T1000 (cell line): ENCODE measurements around the gene EFHC1.

ENCODE experiments used
- DNase-seq: peaks from one replicate; lab custom pipeline; 2025; ENCODE audit warnings: mixed read lengths; lab: John Stamatoyannopoulos, UW

The EFHC1 gene

DNA sequence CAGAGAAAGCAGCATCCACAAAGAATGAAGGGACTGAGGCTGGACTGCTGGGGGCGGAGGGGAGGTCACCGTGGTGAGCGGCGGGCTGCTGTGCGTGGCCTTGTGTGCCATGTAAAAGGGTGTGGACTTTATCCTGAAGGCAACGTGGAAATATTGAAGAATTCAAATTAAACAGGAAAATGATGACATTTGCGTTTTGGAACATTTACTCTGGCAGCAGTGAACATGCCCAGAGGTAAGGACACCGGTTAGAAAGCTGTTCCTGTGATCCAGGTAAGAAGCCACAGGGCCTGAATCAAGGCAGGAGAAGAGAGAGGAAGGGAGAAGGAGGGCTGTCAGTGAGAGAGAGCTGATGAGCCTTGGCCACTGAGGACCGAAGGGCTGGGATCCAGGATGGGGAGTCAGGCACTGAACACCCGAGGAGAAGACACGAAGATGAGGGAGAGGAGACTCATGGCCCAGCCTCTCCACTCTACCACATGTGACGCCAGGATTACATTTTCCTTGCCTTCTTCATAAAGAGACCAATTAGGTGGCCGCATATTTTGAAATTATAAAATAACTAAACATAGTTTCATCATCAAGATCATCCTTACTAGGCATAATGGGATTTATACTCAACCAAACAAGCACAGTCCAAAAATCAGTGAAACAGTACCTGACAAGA, 98.3 kb downstream of the EFHC1 start:
- no peak for DNase-seq

DNA sequence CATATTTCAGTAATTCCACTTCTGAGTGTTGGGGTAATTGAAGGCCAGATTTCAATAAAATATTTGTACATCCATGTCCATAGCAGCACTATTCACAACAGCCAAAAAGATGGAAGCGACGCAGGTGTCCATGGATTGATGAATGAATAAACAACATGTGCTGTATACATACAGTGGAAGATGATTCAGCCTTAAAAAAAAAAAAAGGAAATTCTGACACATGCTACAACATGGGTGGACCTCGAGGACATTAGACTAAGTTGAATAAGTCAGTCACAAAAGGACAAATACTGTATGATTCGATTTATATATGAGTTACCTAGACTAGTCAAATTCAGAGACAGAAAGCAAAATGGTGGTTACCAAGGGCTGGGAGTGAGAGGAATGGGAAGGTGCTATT, 99.5 kb downstream of the EFHC1 start:
- DNase-seq = no peak

DNA sequence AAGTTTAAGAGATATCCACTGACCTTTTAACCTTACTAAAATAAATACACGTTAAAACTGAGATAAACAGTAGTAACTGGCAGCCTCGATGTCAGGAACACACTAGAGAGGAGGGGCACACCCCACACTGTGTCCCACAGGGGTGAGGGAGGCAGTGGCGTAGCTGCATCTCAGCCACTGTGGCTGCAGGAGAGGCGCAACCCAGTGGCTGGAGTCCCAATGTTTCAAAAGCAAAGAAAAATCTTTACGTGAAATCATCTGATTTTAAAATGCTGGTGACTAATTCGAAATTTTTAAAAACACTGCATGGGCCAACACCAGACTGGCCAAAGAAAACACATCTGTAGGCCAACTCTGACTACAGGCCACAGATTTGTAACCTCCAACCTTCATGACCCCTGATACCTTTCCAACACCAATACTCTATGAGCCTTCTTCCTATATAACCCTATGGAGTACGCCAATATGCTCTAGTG, 102.0 kb downstream of the EFHC1 start:
- DNase-seq = no peak

- no peak for DNase-seq
Observed at GRCh38 chr6:52522655-52523054, 102.5 kb downstream of the EFHC1 start.

DNA sequence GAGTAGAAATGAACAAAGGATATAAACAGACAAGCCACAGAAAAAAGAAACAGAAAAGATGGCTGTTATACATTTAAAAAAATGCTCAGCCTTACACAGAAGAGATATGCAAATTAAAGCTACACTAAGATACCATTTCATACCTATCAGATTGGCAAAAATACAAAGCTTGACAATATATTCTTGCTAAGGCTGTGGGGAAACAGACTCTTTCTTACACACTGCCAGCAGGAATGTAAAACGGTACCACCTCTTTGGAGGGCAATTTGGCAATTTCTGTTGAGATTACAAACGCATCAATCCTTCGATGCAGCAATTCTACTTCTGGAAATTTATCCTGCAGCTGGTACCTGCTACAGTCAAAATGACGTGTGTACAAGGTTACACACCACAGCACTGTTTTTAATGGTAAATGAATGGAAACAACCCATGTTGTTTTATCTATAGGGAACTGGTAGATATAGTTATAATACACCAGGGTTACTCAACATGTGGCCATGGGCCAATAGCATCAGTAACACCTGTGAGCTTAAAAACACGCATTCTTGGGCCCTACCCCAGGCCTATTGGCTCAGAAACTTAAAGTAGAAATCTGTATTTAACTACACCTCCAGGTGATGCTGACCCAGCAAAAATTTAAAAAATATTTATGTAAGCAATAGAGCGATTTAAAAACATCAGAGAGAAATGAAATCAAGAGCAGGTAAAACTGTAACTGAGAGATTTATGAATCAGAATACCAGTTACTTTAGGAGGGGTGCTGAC, 103.4 kb downstream of the EFHC1 start:
- no peak for DNase-seq

- no peak for DNase-seq
Observed at GRCh38 chr6:52524918-52525317, 104.8 kb downstream of the EFHC1 start.

DNA sequence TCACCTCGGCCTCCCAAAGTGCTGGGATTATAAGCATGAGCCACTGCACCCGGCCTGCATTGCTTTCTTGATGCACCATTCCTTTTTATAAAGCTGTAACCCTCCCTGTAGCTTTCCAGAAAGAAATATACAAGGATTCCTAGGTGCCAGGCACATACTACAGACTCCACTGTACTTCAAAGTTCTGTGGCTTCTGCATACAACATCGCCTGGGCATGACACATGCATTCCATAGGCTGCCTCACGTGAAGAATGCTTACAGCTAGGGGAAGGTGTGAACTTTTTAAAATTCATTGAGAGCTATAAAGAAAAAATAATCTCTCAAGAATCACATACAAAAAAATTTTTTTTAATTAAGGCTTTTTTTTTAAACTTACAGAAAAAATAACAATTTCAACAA, 106.5 kb downstream of the EFHC1 start:
- no peak for DNase-seq

- DNase-seq = no peak
Observed at GRCh38 chr6:52527436-52527835, 107.3 kb downstream of the EFHC1 start.

DNA sequence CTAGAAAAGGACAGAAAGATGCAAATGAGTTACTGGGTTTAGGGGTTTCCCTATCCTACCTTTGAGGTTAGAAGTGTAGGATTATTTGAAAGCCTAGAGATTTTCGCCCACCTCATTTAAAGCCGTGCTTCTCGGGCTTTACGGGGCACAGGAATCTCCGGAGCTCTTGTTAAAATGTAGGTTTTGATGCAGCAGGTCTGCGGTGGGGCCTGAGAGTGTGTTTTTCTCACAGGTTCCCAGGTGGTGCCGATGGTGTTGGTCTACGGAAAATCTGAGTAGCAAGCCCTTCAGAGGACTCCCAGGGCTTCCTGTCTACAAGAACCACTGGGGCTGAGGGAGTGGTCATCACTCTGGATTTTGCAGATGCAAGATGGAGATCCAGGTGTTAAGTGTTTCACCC, 109.2 kb downstream of the EFHC1 start:
- no peak for DNase-seq

DNA sequence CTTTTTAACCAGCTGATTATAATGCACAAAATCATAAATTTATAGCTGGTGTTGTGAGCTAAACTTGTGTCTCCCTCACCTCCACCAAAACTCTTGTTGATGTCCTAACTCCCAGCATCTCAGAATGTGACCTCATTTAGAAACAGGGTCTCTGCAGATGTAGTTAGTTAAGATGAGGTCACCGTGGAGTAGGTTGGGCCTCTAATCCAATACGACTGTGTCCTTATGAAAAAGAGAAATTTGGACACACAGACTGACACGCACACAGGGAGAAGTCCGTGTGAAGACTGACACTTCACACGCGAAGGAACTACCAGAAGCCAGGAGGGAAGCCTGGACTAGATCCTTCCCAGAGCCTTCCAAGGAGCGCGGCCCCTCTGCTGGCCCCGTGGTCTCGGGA, 110.2 kb downstream of the EFHC1 start:
- DNase-seq = no peak

DNA sequence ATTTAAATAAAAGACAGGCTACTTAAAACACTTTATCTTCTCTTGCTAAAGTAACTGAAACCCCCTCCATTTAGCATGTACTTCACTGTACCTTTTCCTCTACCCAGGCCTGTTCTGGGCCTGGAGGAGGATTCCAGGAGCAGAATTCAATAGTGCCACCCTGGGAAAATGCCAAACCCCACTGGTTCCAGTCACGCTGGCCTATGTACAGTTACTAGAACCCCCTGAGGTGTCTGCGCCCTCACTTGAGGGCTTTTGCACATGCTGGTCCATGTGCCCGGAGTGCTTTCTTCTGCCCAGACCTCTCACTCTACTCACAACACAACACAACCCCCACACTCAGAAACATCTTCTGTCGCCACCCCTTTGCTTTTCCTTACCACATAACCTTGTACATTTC, 111.3 kb downstream of the EFHC1 start:
- DNase-seq = no peak

- DNase-seq = no peak
Observed at GRCh38 chr6:52531834-52532233, 111.7 kb downstream of the EFHC1 start.

DNA sequence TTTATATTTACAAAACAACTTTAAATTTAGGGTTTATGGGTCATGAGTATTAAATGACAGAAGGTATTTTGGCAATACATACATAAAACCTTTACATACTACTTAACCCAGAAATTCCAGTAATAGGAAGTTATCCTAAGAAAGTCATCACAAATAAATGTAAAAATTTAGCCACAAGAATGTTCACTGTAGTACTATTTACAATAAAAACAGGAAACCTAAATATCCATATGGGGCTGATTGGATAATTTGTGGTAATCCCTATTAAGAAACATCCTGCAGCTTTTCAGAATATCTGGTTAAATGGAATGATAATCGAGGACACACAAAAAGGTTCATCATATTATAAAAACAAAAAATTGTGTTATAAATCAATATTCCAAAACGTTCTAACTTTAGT, 112.3 kb downstream of the EFHC1 start:
- DNase-seq = no peak

- no peak for DNase-seq
Observed at GRCh38 chr6:52533491-52533890, 113.3 kb downstream of the EFHC1 start.

DNA sequence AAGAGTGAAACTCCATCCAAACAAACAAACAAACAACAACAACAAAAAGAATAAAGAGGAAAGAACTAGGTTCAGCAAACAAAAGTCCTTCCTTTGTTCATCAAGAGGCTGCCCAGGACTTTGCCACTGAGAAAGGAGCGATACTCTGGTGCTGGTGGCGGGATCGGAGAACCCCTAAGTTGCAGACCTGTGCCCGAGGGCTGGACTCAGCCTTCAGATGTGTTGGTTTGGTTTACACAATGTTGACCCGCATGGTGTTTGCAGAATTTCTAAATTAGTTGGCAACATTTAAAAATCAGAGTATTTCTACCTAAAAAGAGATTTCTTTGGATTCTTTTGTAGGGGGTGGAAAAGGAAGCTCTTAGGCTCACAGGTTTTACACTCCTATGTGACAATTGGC, 114.2 kb downstream of the EFHC1 start:
- DNase-seq = no peak

DNA sequence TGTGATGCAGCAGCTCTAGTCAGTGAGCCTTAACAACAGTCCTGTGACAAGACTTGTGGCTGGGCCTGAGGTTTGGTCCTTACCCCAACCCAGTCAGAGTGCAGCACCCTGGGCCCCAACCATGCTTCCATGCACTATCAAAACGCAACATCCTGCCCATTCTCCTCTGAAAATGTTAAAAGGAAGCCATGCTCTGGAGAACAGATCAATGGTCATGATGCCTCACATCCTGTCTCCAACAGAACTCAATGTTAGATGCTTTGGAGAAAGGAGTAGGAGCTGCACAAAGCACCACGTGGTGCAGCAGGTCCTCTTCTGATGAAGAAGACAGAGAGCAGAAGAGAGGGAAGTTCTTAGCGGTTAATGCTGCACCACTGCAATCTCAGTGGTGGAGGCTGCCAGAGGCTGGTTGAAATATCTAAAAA, 114.8 kb downstream of the EFHC1 start:
- no peak for DNase-seq

GRCh38 chr6:52535711-52536423, 115.7 kb downstream of the EFHC1 start:
- DNase-seq = no peak

DNA sequence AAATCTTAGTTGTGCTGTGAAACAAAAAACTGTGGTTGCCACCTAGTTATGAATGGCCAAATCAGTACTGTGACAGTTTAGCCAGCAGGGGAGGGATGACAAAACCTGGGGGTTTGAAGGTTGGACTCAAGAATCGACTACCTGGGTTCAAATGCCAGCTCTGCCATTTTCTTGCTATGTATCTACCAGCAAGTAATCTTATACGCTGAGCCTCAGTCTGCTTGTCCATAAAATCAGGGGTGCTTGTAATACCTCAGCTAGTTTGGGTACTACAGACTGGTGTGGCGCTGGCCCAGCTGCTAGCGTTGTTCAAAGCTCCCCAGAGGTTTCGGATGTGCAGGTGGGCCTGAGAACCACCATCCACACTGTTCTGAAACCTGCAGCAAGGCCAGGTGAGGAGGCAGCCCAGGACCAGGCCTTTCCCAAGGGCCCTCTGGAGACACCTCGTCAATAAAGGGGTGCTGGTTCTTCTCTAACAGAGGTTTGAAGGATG, 116.3 kb downstream of the EFHC1 start:
- DNase-seq = no peak

- DNase-seq = no peak
Observed at GRCh38 chr6:52537001-52537753, 117.0 kb downstream of the EFHC1 start.

- DNase-seq = no peak
Observed at GRCh38 chr6:52538252-52538900, 118.2 kb downstream of the EFHC1 start.

DNA sequence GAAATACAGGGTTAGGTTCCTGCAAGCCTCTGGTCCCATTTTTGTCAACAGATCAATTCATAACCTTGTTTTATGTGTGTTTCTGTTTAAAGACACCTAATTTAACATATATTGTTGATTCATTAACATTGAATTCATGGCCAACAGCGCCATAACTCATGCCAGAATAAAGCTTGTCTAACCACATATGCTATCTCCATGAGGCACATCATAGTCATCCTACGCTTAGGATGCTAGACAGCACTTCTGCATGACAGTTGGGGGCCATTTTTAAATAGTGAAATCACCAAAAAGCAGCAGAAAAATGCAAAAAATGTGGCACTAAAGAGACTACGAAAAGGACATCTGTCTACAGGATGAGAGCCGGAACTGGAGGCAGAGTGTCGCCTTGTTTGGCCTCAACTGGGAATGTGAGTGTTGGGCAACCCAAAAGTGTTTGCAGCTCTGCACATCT, 118.8 kb downstream of the EFHC1 start:
- DNase-seq = no peak
